Natural killer cell treated with Interleukin-12 subunit alpha and Interleukin-12 subunit beta and Interleukin-15 and Interleukin-18, amount 100 ng/mL, for 72 hours (primary cell): ENCODE measurements around the gene NABP2. TPM values are rescaled to one million over a fixed set of nuclear protein-coding genes. Genes with fewer than 3 reads are reported as not detected.
"Not testable (repeated sequence)": the region's sequence is repeated elsewhere in the genome, so short reads cannot be mapped to it uniquely, and the experiment has no call there.

Source experiments
- ATAC-seq, 2 donors: fragments of 150-1000 bp; cut with Tn5 transposase in 1 of 2; sonication (Bioruptor Pico), chemical (Tn5 transposase) in 1 of 2; 2 replicates each; pipeline ENCODE4 v1.10.0; 2021
- DNase-seq: peaks from one replicate; pipeline ENCODE4 v3.0.0; 2022; ENCODE audit warnings: low spot score
- H3K27ac Mint-ChIP-seq, 2 donors: 1 replicate in 1 of 2; 2 replicates in 1 of 2; pipeline ENCODE4 v1.8.0; 2022; ENCODE audit warnings: mixed read lengths in 2 of 2, mild to moderate bottlenecking in 1 of 2, moderate library complexity in 1 of 2
- H3K27me3 Mint-ChIP-seq, 2 donors: 1 replicate in 1 of 2; 2 replicates in 1 of 2; pipeline ENCODE4 v1.8.0; 2022; ENCODE audit warnings: mixed read lengths in 2 of 2
- H3K36me3 Mint-ChIP-seq: one replicate; pipeline ENCODE4 v1.8.0; 2022; ENCODE audit warnings: mixed read lengths
- H3K4me1 Mint-ChIP-seq, 2 donors: 1 replicate in 1 of 2; 2 replicates in 1 of 2; pipeline ENCODE4 v1.8.0; 2022; ENCODE audit warnings: low read depth in 2 of 2, mixed read lengths in 2 of 2, mild to moderate bottlenecking in 1 of 2
- H3K4me3 Mint-ChIP-seq: one replicate; pipeline ENCODE4 v1.8.0; 2022; ENCODE audit warnings: mixed read lengths
- H3K9me3 Mint-ChIP-seq: 2 replicates; pipeline ENCODE4 v1.8.0; 2022; ENCODE audit warnings: mixed read lengths
- total RNA-seq, 2 donors: library from RNA; stranded (reverse); gene quantifications; one replicate each; pipeline ENCODE4 v1.2.3, GENCODE V29; 2022

Gene NABP2
- 10 to 100 TPM; 66.3 to 81.6 TPM for total RNA-seq

DNA sequence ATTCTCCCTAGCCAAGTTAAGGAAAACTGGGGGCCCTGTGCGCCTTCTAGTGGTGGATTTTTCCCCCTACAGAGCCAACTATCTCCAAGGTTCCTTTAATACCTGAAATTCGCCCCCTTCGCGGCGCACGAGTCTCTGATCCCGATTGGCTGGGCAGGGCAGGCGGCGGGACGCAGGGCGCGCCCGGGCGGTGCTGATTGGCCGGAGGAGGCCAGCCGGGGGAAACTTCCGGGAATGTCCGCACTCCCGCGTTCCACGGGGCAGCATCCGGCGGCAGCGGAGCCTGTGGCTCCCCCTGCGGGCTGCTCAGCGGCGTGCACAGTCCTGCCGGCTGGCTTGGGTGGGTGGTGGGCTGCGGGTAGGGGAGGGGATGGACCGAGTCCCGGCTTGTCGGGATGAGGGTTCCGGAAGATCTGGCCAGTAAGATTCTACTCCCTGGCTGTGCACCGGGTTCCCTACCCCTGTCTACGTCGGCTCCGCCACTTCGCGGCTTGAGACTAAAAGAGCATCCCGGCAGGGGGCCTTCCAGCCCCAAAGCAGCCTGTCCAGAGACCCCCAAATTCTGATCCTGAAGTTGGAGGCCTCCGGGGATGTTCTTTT lies at the start of gene NABP2:
NABP2 (plus strand) TSS at position 241 of the 600 bp plus-strand sequence. CDS start 515 bp downstream, outside the sequence.
- no peaks in the 10 kb centered on the region for H3K27me3 Mint-ChIP-seq
- H3K4me3 Mint-ChIP-seq, result peak within 1 kb of the TSS; percentile 88
- ATAC-seq, result peak; percentile 93 to 94
- H3K9me3 Mint-ChIP-seq, result no peaks in the 10 kb centered on the region
- H3K4me1 Mint-ChIP-seq, result peaks cover 35 to 48% of the 10 kb centered on the region in 2 donors
- peak; percentile 99 for DNase-seq
- no peaks in the 10 kb centered on the region for H3K36me3 Mint-ChIP-seq
- H3K27ac Mint-ChIP-seq, result peak within 1 kb of the TSS; percentile 92 to 98

DNA sequence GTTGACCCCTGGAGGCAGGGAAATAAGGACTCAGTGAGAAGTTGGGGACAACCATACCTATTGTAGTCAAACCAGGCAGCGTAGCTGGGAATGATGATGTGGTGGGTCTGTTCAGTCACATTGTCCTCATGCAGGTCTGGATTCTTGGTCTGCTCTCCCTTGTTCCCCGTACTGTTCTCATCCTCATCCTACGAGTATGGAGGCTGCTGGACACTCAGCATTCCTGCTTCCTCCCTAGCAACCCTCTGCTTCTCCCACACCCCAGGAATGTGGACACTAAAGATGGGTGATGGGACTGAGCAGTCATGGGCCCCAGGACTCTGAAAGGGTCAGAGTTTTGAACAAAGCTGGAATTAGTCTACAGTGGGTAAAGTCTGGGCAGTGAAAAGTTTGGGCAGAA lies 45.8 kb upstream of the NABP2 start:
- ATAC-seq (no peak), DNase-seq (no peak)
- Mint-ChIP-seq H3K36me3 (peaks cover 36% of the 10 kb centered on the region), H3K27ac (no peak overlapping the region), H3K4me1 (peaks cover 0 to 6% of the 10 kb centered on the region in 2 donors), H3K27me3 (no peaks in the 10 kb centered on the region), H3K4me3 (no peak overlapping the region), H3K9me3 (no peaks in the 10 kb centered on the region)

DNA sequence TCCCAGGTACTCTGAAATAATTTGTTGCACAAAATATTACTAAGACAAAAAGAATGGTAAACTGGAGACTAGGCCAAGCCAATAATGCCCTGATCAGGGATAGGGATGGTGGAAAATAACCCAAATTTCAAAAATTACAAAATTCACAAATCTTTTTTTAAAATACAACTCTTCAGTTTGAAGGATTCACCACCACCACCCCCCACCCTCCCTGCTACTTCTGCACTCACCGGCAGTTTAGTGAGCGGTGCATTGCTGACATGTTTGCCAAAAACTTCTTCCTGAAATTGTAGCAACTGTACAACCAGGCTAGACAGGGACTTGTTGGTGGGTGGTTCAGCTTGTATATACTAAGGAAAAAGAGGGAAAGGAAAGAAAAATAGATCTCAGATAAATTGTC lies 37.2 kb upstream of the NABP2 start:
- no peak for ATAC-seq

DNA sequence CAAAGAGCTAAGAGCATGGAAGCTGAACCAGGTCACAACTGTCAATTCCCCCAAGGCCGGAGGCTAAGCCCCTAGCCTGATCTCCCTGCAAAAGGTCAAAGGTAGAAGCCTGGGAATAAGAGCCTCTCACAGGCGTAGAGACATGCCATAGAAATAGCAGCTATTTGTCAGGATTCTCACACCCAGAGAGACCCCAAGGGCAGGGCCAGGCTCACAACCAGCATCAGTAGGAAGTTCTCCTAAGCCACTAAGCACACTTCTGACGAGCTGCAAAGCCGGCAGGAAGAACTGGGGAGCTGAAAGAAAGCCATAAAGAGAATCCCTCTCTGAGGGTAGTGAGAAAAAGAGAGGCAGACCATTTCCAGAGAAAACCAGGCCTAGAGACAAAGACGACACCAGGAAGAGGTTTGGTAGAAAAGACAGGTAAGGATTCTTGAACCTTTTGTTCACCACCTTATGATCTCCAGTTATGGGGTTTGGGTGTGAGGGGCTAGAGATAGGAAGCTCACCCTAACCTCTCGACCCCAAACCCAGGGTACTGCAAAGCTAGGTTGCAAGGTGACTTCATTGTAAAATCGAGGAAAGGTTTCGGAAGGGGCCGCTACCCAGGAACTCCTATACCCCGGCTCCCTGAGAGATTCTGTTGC lies 35.9 kb upstream of the NABP2 start:
- Mint-ChIP-seq H3K9me3 (no peaks in the 10 kb centered on the region), H3K36me3 (peaks cover 19% of the 10 kb centered on the region), H3K4me1 (peaks cover 40 to 45% of the 10 kb centered on the region in 2 donors), H3K27ac (peak overlapping the region; percentile 84 to 94), H3K4me3 (peak overlapping the region; percentile 92), H3K27me3 (no peaks in the 10 kb centered on the region)
- ATAC-seq (no peak), DNase-seq (no peak)

More for the DNA sequence above, 37.2 kb upstream of the NABP2 start:
- peak overlapping the region; percentile 84 to 94 for H3K27ac Mint-ChIP-seq
- H3K4me3 Mint-ChIP-seq, result peak overlapping the region; percentile 92
- H3K36me3 Mint-ChIP-seq, result peaks cover 19% of the 10 kb centered on the region
- no peak for DNase-seq
- H3K9me3 Mint-ChIP-seq, result no peaks in the 10 kb centered on the region
- H3K4me1 Mint-ChIP-seq, result peaks cover 32 to 36% of the 10 kb centered on the region in 2 donors
- no peaks in the 10 kb centered on the region for H3K27me3 Mint-ChIP-seq

DNA sequence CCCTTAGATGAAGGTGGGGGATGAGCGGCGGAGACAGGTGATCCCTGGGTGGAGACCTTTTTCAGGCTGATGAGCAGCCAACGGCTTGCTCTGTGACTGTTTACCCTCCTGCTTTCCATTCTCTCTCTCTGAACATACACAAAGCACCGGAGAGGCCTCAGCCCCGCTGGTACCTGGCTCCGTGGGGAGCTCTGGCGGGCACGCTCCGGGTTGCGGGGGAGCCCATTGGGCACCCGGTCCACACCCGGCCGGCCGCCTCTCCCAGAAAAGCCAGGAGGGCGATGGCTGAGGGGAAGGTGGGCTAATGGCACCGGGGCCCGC lies 35.4 kb upstream of the NABP2 start:
- no peak for DNase-seq
- no peaks in the 10 kb centered on the region for H3K9me3 Mint-ChIP-seq
- H3K27me3 Mint-ChIP-seq, result no peaks in the 10 kb centered on the region
- H3K4me3 Mint-ChIP-seq, result peak overlapping the region; percentile 92
- peak in 1 of 2 donors; percentile 1 for ATAC-seq
- H3K4me1 Mint-ChIP-seq, result peaks cover 44 to 49% of the 10 kb centered on the region in 2 donors
- H3K36me3 Mint-ChIP-seq, result peaks cover 19% of the 10 kb centered on the region
- H3K27ac Mint-ChIP-seq, result peak overlapping the region; percentile 84 to 94

DNA sequence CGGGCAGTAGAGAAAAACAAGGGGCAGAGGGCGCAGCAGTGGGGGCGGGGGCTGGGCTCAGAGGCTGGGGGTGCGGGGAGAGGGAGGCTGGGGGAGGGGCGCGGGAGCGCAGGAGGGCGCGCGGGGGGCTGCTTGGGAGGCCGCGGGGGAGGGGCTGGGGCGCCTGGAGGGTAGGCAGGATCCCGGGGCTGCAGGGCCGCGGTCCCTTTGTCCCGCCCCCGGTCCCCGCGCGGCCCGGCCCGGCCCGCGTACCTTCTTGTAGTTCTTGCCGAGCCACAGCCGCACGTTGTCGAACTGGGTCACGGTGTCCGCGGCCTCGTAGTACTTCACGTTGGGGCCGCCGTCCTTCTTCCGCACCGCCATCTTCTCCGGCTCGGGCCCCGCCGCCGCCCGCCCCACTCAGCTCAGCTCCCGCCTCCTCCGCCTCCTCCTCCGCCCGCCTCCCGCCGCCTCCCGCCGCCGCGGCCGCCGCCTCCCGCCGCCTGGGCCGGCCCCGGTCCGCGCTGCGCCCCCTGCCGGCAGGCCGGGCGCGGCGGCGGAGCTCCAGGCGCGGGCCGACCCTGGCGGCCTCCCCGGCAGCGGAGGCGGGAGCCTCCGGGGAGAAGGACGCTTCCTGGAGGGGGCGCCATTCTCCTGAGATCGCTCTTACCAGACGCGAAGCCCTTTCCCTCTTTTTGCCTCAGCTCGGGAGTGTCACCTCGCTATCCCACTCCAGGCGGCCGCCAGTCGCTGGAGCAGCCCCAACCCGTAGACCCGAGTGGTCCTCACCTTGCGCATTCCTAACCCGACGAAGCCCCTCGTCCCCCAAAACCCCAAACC lies 34.8 kb upstream of the NABP2 start, which contains the start of gene SMARCC2:
SMARCC2 (minus strand) TSS at position 385 of the 819 bp plus-strand sequence; CDS start at position 363, 22 bp downstream.
- peak within 1 kb of the TSS; percentile 93 to 96 for H3K27ac Mint-ChIP-seq
- H3K36me3 Mint-ChIP-seq, result peaks cover 19% of the 10 kb centered on the region
- H3K27me3 Mint-ChIP-seq, result no peaks in the 10 kb centered on the region
- DNase-seq (peak; percentile 89), ATAC-seq (peak; percentile 94 to 96)
- H3K4me3 Mint-ChIP-seq, result peak within 1 kb of the TSS; percentile 92
- no peaks in the 10 kb centered on the region for H3K9me3 Mint-ChIP-seq
- peaks cover 44 to 49% of the 10 kb centered on the region in 2 donors for H3K4me1 Mint-ChIP-seq

DNA sequence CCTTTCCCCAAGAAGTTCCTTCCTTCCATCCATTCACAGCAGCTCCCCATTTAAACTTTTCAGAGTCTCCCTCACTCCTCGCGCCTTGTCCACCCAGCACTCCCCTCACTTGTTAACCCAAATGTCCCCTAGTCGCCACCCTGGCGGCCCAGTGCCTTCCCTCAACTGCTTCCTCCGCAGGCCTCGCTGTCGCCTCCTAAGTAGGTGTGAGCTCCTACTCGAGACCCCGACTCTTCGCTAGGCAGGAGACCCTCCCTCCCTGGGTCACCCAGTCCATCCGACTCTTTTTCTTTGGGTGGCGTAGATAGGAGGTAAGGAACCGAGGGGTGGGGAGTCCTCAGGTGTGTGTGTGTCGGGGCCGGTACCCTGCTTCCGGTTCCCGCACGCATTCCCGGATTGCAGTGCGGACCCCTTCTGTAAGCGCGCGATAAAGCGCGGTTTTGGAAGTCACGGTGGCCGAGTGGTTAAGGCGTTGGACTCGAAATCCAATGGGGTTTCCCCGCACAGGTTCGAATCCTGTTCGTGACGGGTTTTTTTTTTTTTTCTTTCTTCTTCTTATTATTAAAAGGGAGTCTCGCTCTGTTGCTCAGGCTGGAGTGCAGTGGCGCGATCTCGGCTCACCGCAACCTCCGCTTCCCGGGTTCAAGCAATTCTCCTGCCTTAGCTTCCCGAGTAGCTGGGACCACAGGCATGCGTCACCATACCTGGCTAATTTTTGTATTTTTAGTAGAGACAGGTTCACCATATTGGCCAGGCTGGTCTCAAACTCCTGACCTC lies 34.0 kb upstream of the NABP2 start:
- no peaks in the 10 kb centered on the region for H3K27me3 Mint-ChIP-seq
- H3K36me3 Mint-ChIP-seq, result peaks cover 13% of the 10 kb centered on the region
- peak overlapping the region; percentile 92 for H3K4me3 Mint-ChIP-seq
- peak; percentile 59 to 63 for ATAC-seq
- no peaks in the 10 kb centered on the region for H3K9me3 Mint-ChIP-seq
- peak overlapping the region; percentile 93 to 96 for H3K27ac Mint-ChIP-seq
- DNase-seq, result peak; percentile 80
- H3K4me1 Mint-ChIP-seq, result peaks cover 44 to 49% of the 10 kb centered on the region in 2 donors

DNA sequence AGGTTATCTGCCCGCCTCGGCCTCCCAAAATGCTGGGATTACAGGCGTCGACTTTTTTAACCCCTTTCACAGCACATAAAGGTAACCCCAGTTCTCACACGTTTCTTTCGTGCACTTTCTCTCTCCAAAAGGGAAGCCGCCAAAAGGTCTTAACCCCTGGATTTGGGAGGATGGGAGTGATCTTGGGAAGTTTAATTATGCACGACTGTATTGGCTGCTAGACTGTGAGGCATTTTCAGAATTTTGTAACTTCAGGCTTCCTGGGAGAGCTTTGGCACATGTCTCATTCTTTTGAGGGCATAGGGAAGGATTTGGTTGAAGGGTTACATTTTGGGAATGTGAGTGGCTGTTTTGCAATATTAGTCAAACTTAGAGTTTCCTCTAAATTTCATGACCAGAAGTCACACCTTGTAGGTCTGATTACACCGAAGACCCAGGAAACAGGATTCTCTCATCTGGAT lies 33.4 kb upstream of the NABP2 start:
- DNase-seq, result no peak
- peak overlapping the region; percentile 93 to 96 for H3K27ac Mint-ChIP-seq
- peak overlapping the region; percentile 92 for H3K4me3 Mint-ChIP-seq
- H3K4me1 Mint-ChIP-seq, result peaks cover 44 to 48% of the 10 kb centered on the region in 2 donors
- H3K36me3 Mint-ChIP-seq, result peaks cover 12% of the 10 kb centered on the region
- H3K9me3 Mint-ChIP-seq, result no peaks in the 10 kb centered on the region
- ATAC-seq, result no peak
- no peaks in the 10 kb centered on the region for H3K27me3 Mint-ChIP-seq

DNA sequence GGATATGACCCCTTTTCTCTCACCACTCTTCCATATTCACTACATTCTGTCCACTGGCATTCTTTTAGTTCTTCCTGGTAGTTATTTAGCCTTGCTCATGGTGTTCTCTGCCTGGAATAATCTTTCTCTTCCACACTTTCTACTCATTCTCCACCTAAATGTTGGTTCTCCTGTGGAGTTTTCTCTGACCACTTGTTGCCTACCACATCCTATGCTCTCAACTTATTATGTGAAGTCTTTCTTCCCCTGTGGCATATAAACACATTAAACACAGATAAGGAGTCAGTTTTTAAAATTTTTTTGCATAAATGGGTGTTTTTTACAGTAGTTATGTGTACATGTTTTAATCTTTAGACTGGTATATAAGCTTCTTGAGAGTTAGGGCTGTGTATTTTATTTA lies 31.6 kb upstream of the NABP2 start:
- Mint-ChIP-seq H3K27ac (peak overlapping the region; percentile 66 to 83), H3K9me3 (no peaks in the 10 kb centered on the region), H3K4me1 (peaks cover 38% of the 10 kb centered on the region in 2 donors), H3K36me3 (peaks cover 9% of the 10 kb centered on the region), H3K4me3 (no peak overlapping the region), H3K27me3 (no peaks in the 10 kb centered on the region)
- DNase-seq, result no peak
- ATAC-seq, result no peak

DNA sequence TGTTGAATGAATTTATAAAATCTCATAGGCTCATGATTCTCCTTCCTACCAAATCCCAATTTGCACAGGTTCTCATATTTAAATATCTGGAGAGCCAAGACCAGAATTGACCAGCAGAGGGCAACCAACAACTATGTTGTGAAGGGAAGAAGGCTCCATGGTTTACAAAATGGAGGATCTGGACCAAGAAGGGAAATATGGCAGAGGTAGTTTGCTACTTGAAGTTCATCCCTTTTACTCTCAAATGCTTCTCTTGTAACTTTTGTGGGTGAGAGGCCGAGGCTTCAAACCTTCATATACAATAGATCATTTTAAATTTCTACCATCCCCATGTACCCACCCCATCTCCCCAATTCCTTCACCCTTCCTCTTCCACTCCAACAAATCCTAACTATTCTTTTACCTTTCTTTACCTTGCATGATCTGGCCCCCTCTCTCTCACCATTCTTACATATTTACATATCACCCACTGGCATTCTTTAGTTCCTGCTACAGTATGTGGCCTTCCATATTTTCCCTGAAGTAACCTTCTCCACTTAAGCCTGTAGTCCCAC lies 31.0 kb upstream of the NABP2 start:
- no peak overlapping the region for H3K4me3 Mint-ChIP-seq

DNA sequence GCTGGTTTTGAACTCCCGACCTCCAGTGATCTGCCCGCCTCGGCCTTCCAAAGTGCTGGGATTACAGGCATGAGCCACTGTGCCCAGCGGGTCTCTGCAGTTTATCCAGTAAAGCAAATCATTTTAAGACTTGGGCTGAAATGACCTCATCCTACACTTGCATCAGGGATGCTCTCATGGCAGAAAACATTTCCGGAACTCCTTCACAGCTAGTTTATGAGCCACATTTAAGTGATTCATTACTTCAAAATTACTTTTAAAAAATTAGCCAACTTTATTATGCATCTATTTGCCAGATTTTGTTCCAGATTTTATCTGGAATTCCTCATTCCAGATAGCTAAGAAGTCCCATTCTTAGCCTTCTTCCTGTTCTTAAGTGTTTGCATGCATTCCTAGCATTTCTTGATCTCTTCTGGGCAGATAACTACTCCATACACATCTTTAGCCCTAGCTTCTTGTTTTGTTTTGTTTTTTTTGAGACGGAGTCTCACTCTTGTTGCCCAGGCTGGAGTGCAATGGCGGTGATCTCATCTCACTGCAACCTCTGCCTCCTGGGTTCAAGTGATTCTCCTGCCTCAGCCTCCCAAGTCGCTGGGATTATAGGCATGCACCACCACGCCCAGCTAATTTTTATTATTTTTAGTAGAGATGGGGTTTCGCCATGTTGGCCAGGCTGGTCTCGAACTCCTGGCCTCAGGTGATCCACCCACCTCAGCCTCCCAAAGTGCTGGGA lies 27.2 kb upstream of the NABP2 start:
- not testable (repeated sequence) for H3K4me3 Mint-ChIP-seq, H3K27me3 Mint-ChIP-seq, DNase-seq, H3K27ac Mint-ChIP-seq, H3K36me3 Mint-ChIP-seq, ATAC-seq, H3K9me3 Mint-ChIP-seq
- peaks cover 12 to 13% of the 10 kb centered on the region in 2 donors for H3K4me1 Mint-ChIP-seq

More for the DNA sequence above, 31.0 kb upstream of the NABP2 start:
- DNase-seq (peak; percentile 82), ATAC-seq (no peak)
- Mint-ChIP-seq H3K27ac (peak overlapping the region; percentile 66 to 83), H3K9me3 (no peaks in the 10 kb centered on the region), H3K27me3 (no peaks in the 10 kb centered on the region), H3K4me1 (peaks cover 32 to 33% of the 10 kb centered on the region in 2 donors), H3K36me3 (peaks cover 5% of the 10 kb centered on the region)

DNA sequence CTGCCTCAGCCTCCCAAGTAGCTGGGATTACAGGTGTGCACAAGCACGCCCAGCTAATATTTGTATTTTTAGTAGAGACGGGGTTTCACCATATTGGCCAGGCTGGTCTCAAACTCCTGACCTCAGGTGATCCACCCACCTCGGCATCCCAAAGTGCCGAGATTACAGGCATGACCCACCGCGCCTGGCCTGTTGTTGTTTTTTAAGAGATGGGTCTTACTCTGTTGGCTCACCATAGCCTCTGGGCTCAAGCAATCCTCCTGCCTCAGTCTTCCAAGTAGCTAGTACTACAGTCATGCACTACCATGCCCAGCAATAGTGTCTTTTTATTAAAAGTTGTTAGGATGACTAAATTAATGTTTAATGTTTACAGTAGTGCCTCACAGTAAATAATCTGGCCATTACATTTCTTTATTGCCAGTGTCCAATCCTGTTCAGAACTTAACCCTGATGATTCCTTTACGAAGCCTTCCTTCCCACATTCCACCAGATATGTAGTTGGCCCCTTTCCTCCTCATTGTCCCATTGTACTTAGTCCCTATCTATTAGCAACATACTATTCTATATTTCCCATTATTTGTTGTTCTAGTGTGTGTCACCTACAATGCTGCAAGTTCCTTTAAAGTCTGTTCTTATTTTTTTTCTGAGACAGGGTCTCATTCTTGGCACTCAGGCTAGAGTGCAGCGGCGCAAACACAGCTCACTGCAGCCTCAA lies 26.1 kb upstream of the NABP2 start:
- peaks cover 5 to 6% of the 10 kb centered on the region in 2 donors for H3K4me1 Mint-ChIP-seq

More for the DNA sequence above, 26.1 kb upstream of the NABP2 start:
- Mint-ChIP-seq H3K9me3 (no peaks in the 10 kb centered on the region), H3K4me3 (no peak overlapping the region), H3K36me3 (no peaks in the 10 kb centered on the region), H3K27ac (no peak overlapping the region), H3K27me3 (no peaks in the 10 kb centered on the region)
- DNase-seq, result no peak
- ATAC-seq, result no peak
